ENCODE measurements around the gene CCDC192.
"Not testable (repeated sequence)": the region's sequence is repeated elsewhere in the genome, so short reads cannot be mapped to it uniquely, and the experiment has no call there.

CCDC192 gene

GRCh38 chr5:127769386-127769785 is 66.2 kb downstream of the CCDC192 start:
- no peak for DNase-seq

GRCh38 chr5:127770272-127770671 is 67.1 kb downstream of the CCDC192 start:
- DNase-seq, result no peak

- DNase-seq, result no peak
These were observed 69.3 kb downstream of the CCDC192 start for GRCh38 chr5:127772531-127772930.

GRCh38 chr5:127774221-127774620 is 71.0 kb downstream of the CCDC192 start:
- DNase-seq, result no peak

- no peak for DNase-seq
These were observed 73.3 kb downstream of the CCDC192 start for GRCh38 chr5:127776477-127776876.

GRCh38 chr5:127777957-127778356 is 74.8 kb downstream of the CCDC192 start:
- no peak for DNase-seq

GRCh38 chr5:127782450-127782849 is 79.3 kb downstream of the CCDC192 start:
- DNase-seq, result not testable (repeated sequence)

GRCh38 chr5:127785098-127785927 is 82.1 kb downstream of the CCDC192 start:
- DNase-seq, result peak; percentile 5

- DNase-seq, result no peak
These were observed 88.2 kb downstream of the CCDC192 start for GRCh38 chr5:127791439-127791838.

GRCh38 chr5:127791908-127792307 is 88.7 kb downstream of the CCDC192 start:
- not testable (repeated sequence) for DNase-seq

GRCh38 chr5:127793052-127793451 is 89.9 kb downstream of the CCDC192 start:
- no peak for DNase-seq

GRCh38 chr5:127793879-127794278 is 90.7 kb downstream of the CCDC192 start:
- no peak for DNase-seq

GRCh38 chr5:127796211-127796610 is 93.0 kb downstream of the CCDC192 start:
- DNase-seq, result no peak

- DNase-seq, result no peak
These were observed 96.2 kb downstream of the CCDC192 start for GRCh38 chr5:127799293-127799905.

GRCh38 chr5:127801751-127802476 is 98.7 kb downstream of the CCDC192 start:
- no peak for DNase-seq

GRCh38 chr5:127802477-127802865 is 99.3 kb downstream of the CCDC192 start:
- peak; percentile 24 for DNase-seq

- DNase-seq, result no peak
These were observed 101.8 kb downstream of the CCDC192 start for GRCh38 chr5:127804886-127805426.

- no peak for DNase-seq
These were observed 102.3 kb downstream of the CCDC192 start for GRCh38 chr5:127805448-127805847.

- no peak for DNase-seq
These were observed 103.6 kb downstream of the CCDC192 start for GRCh38 chr5:127806776-127807175.

GRCh38 chr5:127809533-127809932 is 106.3 kb downstream of the CCDC192 start:
- no peak for DNase-seq

- DNase-seq, result no peak
These were observed 106.8 kb downstream of the CCDC192 start for GRCh38 chr5:127810017-127810416.

GRCh38 chr5:127810707-127811490 is 107.7 kb downstream of the CCDC192 start:
- DNase-seq, result peak; percentile 9

GRCh38 chr5:127812570-127812969 is 109.4 kb downstream of the CCDC192 start:
- DNase-seq, result no peak

All from suppressor macrophage treated with lipopolysaccharide for 4 hours (primary cell).